Endothelial cell of umbilical vein (primary cell): ENCODE results near the gene AMN. TPM values are rescaled to one million over a fixed set of nuclear protein-coding genes. Genes with fewer than 3 reads are reported as not detected.

Source experiments
- BruUV-seq: library from RNA; stranded (reverse); fragments of 400-500 nt; replicated peaks from 2 replicates; lab custom pipeline; 2021; lab: Mats Ljungman, UMichigan
- CTCF ChIA-PET: fragments of 300-600, 350-600 bp; sonication (Branson Sonifier 250); formaldehyde crosslinking; loops from one replicate; lab custom pipeline; 2021; ENCODE audit warnings: antibody characterized with exemption, inconsistent platforms; lab: Charles Lee
- POLR2A ChIA-PET: fragments of 300-600, 350-600 bp; sonication (Branson Sonifier 250); formaldehyde crosslinking; loops from one replicate; lab custom pipeline; 2021; ENCODE audit warnings: antibody characterized with exemption, inconsistent platforms; lab: Charles Lee
- DNase-seq: peaks from one replicate; pipeline ENCODE4 v3.0.0-alpha.2; 2011; ENCODE audit warnings: low read depth, low spot score
- FAIRE-seq: peaks from 2 replicates; lab custom pipeline; 2011; peaks lifted over from hg19 to GRCh38; lab: Jason Lieb, UNC
- H2AFZ ChIP-seq: 2 replicates; pipeline ENCODE4 v1.6.0; 2012; ENCODE audit warnings: low read depth, low read length, control low read depth, inconsistent platforms
- H3K27ac ChIP-seq: 2 replicates; pipeline ENCODE4 v1.5.1; 2011; ENCODE audit warnings: low read depth, mild to moderate bottlenecking, control low read depth, low read length, moderate library complexity; ENCODE audit not compliant: insufficient read depth
- H3K27me3 ChIP-seq, 2 experiments: 2 replicates each; pipeline versions ENCODE4 v1.6.0 to v1.6.1; 2011; ENCODE audit warnings: low read length in 2 of 2, mixed read lengths in 1 of 2; ENCODE audit not compliant: control insufficient read depth in 2 of 2, insufficient read depth in 2 of 2
- H3K36me3 ChIP-seq, 2 experiments: 2 replicates in 1 of 2; 3 replicates in 1 of 2; pipeline ENCODE4 v1.5.1; 2011; ENCODE audit warnings: low read length in 2 of 2, mild to moderate bottlenecking in 1 of 2, moderate library complexity in 1 of 2; ENCODE audit not compliant: control insufficient read depth in 2 of 2, insufficient read depth in 2 of 2; ENCODE audit errors: extremely low read depth in 1 of 2
- H3K4me1 ChIP-seq: 3 replicates; pipeline ENCODE4 v1.5.1; 2011; ENCODE audit warnings: mild to moderate bottlenecking, low read length; ENCODE audit not compliant: control insufficient read depth, insufficient read depth; ENCODE audit errors: extremely low read depth
- H3K4me2 ChIP-seq: 2 replicates; pipeline ENCODE4 v1.6.1; 2011; ENCODE audit warnings: low read length, control low read depth, mixed read lengths; ENCODE audit not compliant: insufficient read depth
- H3K4me3 ChIP-seq, 3 experiments: fragments of 200-600 bp in 1 of 3; sonication (generic), shearing (Covaris generic) in 1 of 3; replicated peaks in 1 of 3; 2 replicates each; pipeline ENCODE4 v1.5.1; 2011 to 2016; ENCODE audit warnings: control low read depth in 3 of 3, low read length in 3 of 3, mild to moderate bottlenecking in 2 of 3, inconsistent platforms in 1 of 3, low read depth in 1 of 3, moderate library complexity in 1 of 3; ENCODE audit not compliant: insufficient read depth in 1 of 3
- H3K79me2 ChIP-seq: 2 replicates; pipeline ENCODE4 v1.6.0; 2012; ENCODE audit warnings: low read length, inconsistent platforms; ENCODE audit not compliant: control insufficient read depth, insufficient read depth
- H3K9ac ChIP-seq: replicated peaks from 2 replicates; pipeline ENCODE3; 2011; ENCODE audit warnings: low read length, control low read depth; ENCODE audit not compliant: insufficient read depth; ENCODE audit errors: extremely low read depth
- H3K9me1 ChIP-seq: replicated peaks from 3 replicates; pipeline ENCODE4 v1.6.0; 2011; ENCODE audit warnings: mild to moderate bottlenecking, low read length; ENCODE audit not compliant: control insufficient read depth, insufficient read depth; ENCODE audit errors: extremely low read depth
- H3K9me3 ChIP-seq: replicated peaks from 2 replicates; pipeline ENCODE4 v1.5.1; 2012; ENCODE audit warnings: low read length, inconsistent platforms; ENCODE audit not compliant: control insufficient read depth, insufficient read depth
- H4K20me1 ChIP-seq: replicated peaks from 2 replicates; pipeline ENCODE3; 2011; ENCODE audit warnings: mild to moderate bottlenecking, low read length; ENCODE audit not compliant: control insufficient read depth, insufficient read depth; ENCODE audit errors: extremely low read depth
- EZH2 ChIP-seq: IDR thresholded peaks from 2 replicates; pipeline ENCODE4 v1.6.1; 2012; ENCODE audit warnings: borderline replicate concordance, low read depth, mild to moderate bottlenecking, moderate library complexity, low read length, inconsistent platforms; ENCODE audit not compliant: severe bottlenecking
- FOS ChIP-seq: IDR thresholded peaks from 2 replicates; pipeline ENCODE4 v1.6.1; 2011; ENCODE audit warnings: mild to moderate bottlenecking, low read length, moderate library complexity, borderline replicate concordance; ENCODE audit not compliant: insufficient read depth
- GATA2 ChIP-seq: IDR thresholded peaks from 2 replicates; pipeline ENCODE4 v1.7.0; 2011; ENCODE audit warnings: low read depth, mild to moderate bottlenecking, moderate library complexity, mixed read lengths, low read length; ENCODE audit not compliant: insufficient read length, insufficient read depth
- JUN ChIP-seq: IDR thresholded peaks from 2 replicates; pipeline ENCODE4 v1.6.1; 2011; ENCODE audit warnings: borderline replicate concordance, low read depth; ENCODE audit not compliant: insufficient read length, insufficient read depth
- MYC ChIP-seq: IDR thresholded peaks from one replicate; pipeline ENCODE4 v1.6.1; 2011; ENCODE audit warnings: mild to moderate bottlenecking, low read depth, low read length
- POLR2A ChIP-seq: IDR thresholded peaks from 2 replicates; pipeline ENCODE4 v1.6.1; 2012; ENCODE audit warnings: low read depth, mild to moderate bottlenecking, control low read depth, low read length
- POLR2AphosphoS5 ChIP-seq: IDR thresholded peaks from 2 replicates; pipeline ENCODE4 v1.6.1; 2012; ENCODE audit warnings: low read depth, mild to moderate bottlenecking, control low read depth, low read length, moderate library complexity; ENCODE audit not compliant: insufficient read depth
- dilution Hi-C: fragments of 300-500 bp; cut with MboI; formaldehyde crosslinking; loops from one replicate; pipeline ENCODE4 v1.15.0; 2019; ENCODE audit warnings: low sequenced_read_pairs; ENCODE audit not compliant: extremely low pct_ligation_motif_present
- intact Hi-C: fragments of 100-400 bp; cut with micrococcal nuclease; formaldehyde crosslinking; loops from one replicate; pipeline ENCODE4 v1.10.0; 2022
- polyA plus RNA-seq, 4 experiments: library from polyadenylated mRNA; depleted of rRNA in 3 of 4; stranded (reverse) in 3 of 4; unstranded in 1 of 4; fragments of >200 nt; gene quantifications; 2 replicates each; pipeline versions ENCODE4 v1.2.1 to v1.2.3, GENCODE V29; 2011 to 2012; ENCODE audit warnings: missing spikeins in 1 of 4
- total RNA-seq: library from RNA; stranded (reverse); gene quantifications from 2 replicates; pipeline ENCODE4 v1.2.3, GENCODE V29; 2021
- TF ChIP-seq, protein P1 (sequence below): IDR thresholded peaks from 2 replicates; pipeline ENCODE4 v1.6.1; 2011; ENCODE audit not compliant: insufficient read depth, insufficient read length
- TF ChIP-seq, protein P2 (sequence below), 2 donors: IDR thresholded peaks; 1 replicate in 1 of 2; 2 replicates in 1 of 2; pipeline ENCODE4 v1.5.1; 2011; ENCODE audit warnings: low read length in 2 of 2, mild to moderate bottlenecking in 2 of 2, moderate library complexity in 2 of 2, control low read depth in 1 of 2, inconsistent platforms in 1 of 2, low read depth in 1 of 2; ENCODE audit not compliant: insufficient read depth in 1 of 2; ENCODE audit errors: extremely low read depth in 1 of 2

Gene AMN
- total and polyA plus RNA-seq, 2 donors (not counting 3 experiments of a cell fraction or from before 2014, with no cell fraction given) = 0.03 TPM; not detected in 1

DNA sequence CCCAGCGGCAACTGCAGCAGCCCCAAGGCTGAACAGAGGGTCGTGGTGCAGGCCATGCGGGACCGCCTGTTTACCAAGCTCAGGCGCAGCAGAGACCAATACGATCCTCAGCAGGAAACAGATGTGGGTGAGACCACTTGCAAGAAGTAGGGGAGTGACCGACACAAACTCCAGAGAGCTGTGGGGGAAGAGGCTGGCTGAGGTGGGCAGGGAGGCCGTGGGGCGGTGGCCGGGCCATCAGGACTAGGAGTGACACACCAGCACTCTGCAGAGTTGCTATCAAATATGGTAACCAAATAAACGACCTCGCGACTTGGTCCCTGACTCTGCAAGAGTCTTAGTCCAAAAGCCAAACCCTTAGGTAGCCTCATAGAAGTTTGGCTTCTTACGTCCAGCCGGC is 30.6 kb downstream of the AMN start:
- Histone ChIP-seq H3K4me1 (no peaks in the 10 kb centered on the region), H3K9me3 (no peaks in the 10 kb centered on the region), H3K4me2 (no peak overlapping the region), H3K9me1 (no peaks in the 10 kb centered on the region), H4K20me1 (no peaks in the 10 kb centered on the region), H3K36me3 (peaks cover 27 to 64% of the 10 kb centered on the region in 2 experiments), H3K79me2 (no peaks in the 10 kb centered on the region), H2AFZ (no peak overlapping the region), H3K27me3 (no peaks in the 10 kb centered on the region), H3K9ac (no peak overlapping the region), H3K27ac (no peak overlapping the region), H3K4me3 (no peak overlapping the region)
- intact Hi-C loops (no loop called here), dilution Hi-C loops (no loop called here)
- no peak for TF ChIP-seq GATA2
- TF ChIP-seq JUN = no peak
- no peak for TF ChIP-seq POLR2A
- TF ChIP-seq EZH2 = no peak
- no peak for FAIRE-seq
- BruUV-seq = no TSS peak
- ChIA-PET POLR2A (no interaction called here), CTCF (interaction anchor here (1.0 kb wide), 1 partner anchor 259 kb away, joined by 3 read pairs; no protein-coding TSS in a partner anchor)
- no peak for DNase-seq

DNA sequence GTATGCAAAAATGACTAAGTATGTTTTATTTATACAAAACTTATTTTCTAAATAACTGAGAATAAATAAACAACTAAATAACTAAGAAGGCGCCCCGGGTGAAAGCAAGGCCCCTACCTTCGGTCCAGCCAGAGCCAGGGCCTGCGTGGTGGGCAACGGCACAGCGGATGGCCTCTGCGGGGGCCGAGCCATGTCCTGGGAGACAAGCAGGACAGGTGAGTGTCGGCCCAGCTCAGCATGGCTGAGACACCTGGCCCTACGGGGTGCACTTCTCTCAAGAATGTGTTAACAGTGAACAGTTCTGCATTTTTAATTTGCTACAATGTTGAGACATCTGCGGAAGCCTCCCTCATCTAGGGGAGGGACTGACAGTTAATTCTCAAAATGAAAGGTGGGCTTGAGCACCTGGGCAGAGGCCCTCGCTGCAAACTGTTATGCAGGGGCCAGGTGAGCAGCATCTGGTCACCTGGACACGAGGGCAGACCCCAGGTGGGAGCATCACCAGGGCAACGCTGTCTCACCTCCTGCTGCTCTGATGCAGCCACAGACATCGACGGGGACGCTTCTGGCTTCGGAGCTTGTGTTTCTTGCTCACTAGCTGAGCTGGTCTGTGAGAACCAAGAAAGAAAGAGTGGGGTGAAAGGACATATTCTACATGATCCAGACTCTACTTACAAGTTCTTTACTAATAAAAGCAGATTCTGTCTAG is 31.8 kb downstream of the AMN start:
- no peaks in the 10 kb centered on the region for H3K9me3 ChIP-seq
- H3K9me1 ChIP-seq = no peaks in the 10 kb centered on the region
- no peak overlapping the region for H3K27ac ChIP-seq
- H3K4me1 ChIP-seq = no peaks in the 10 kb centered on the region
- ChIA-PET POLR2A (interaction anchor here (0.6 kb wide), 1 partner anchor 901 kb away, joined by 3 read pairs; no protein-coding TSS in a partner anchor), CTCF (interaction anchor here (1.0 kb wide), 1 partner anchor 260 kb away, joined by 3 read pairs; no protein-coding TSS in a partner anchor)
- no peaks in the 10 kb centered on the region for H3K79me2 ChIP-seq
- H3K36me3 ChIP-seq = peaks cover 25 to 63% of the 10 kb centered on the region in 2 experiments
- H3K4me3 ChIP-seq = no peak overlapping the region
- no peak overlapping the region for H2AFZ ChIP-seq
- intact Hi-C loops = no loop called here
- H3K9ac ChIP-seq = no peak overlapping the region
- FAIRE-seq (no peak), DNase-seq (no peak)
- no TSS peak for BruUV-seq
- no peak overlapping the region for H3K4me2 ChIP-seq
- TF ChIP-seq GATA2 (no peak), FOS (no peak), JUN (no peak), POLR2A (no peak), EZH2 (no peak), MYC (no peak), POLR2AphosphoS5 (no peak)
- TF ChIP-seq, protein P1, sequence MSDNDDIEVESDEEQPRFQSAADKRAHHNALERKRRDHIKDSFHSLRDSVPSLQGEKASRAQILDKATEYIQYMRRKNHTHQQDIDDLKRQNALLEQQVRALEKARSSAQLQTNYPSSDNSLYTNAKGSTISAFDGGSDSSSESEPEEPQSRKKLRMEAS = no peak
- TF ChIP-seq, protein P2, sequence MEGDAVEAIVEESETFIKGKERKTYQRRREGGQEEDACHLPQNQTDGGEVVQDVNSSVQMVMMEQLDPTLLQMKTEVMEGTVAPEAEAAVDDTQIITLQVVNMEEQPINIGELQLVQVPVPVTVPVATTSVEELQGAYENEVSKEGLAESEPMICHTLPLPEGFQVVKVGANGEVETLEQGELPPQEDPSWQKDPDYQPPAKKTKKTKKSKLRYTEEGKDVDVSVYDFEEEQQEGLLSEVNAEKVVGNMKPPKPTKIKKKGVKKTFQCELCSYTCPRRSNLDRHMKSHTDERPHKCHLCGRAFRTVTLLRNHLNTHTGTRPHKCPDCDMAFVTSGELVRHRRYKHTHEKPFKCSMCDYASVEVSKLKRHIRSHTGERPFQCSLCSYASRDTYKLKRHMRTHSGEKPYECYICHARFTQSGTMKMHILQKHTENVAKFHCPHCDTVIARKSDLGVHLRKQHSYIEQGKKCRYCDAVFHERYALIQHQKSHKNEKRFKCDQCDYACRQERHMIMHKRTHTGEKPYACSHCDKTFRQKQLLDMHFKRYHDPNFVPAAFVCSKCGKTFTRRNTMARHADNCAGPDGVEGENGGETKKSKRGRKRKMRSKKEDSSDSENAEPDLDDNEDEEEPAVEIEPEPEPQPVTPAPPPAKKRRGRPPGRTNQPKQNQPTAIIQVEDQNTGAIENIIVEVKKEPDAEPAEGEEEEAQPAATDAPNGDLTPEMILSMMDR (IDR thresholded peaks at IDR 0.05; ENCODE audit: extremely low read depth in 1 of 2, insufficient read depth in 1 of 2, low read depth in 1 of 2, low read length in 2 of 2) = no peak
- no peaks in the 10 kb centered on the region for H4K20me1 ChIP-seq
- dilution Hi-C loops = no loop called here
- no peaks in the 10 kb centered on the region for H3K27me3 ChIP-seq
